ENCODE data around the gene TAS2R40.

DNA sequence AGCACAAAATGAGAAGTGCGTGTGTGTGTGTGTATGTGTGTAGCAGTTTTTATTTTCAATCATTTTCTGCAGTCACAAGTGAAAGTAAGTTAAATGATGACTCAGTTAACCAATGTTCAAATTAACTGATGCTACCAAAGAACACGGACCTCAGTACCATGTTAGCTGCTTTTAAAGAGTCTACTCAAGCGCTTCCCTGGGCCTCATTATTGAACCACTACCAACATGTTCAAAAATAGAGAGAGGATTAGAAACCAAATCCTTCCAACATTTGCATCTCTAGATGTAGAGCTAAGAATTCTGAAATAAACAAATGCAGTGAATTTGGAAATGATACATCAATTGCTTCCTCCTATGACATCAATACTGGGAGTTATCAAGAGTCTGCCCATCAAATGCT, 38.8 kb upstream of the TAS2R40 start, which contains the start of gene TAS2R39:
- TF ChIP-seq EP300 (IDR thresholded peaks at IDR 0.05) (no peak), POLR2A (IDR thresholded peaks at IDR 0.05) (no peak)

All from tibial nerve (tissue), 3 donors.